Measurements from ENCODE around the gene CBR3. TPM values are rescaled to one million over a fixed set of nuclear protein-coding genes. Genes with fewer than 3 reads are reported as not detected.
A peak's percentile ranks its signal among the peaks of the same experiment; 100 is the strongest.

Gene CBR3
- total and polyA plus RNA-seq, 2 of the 13 experiments (the other 11 are each of a cell fraction or from before 2014, with no cell fraction given), result not detected

DNA sequence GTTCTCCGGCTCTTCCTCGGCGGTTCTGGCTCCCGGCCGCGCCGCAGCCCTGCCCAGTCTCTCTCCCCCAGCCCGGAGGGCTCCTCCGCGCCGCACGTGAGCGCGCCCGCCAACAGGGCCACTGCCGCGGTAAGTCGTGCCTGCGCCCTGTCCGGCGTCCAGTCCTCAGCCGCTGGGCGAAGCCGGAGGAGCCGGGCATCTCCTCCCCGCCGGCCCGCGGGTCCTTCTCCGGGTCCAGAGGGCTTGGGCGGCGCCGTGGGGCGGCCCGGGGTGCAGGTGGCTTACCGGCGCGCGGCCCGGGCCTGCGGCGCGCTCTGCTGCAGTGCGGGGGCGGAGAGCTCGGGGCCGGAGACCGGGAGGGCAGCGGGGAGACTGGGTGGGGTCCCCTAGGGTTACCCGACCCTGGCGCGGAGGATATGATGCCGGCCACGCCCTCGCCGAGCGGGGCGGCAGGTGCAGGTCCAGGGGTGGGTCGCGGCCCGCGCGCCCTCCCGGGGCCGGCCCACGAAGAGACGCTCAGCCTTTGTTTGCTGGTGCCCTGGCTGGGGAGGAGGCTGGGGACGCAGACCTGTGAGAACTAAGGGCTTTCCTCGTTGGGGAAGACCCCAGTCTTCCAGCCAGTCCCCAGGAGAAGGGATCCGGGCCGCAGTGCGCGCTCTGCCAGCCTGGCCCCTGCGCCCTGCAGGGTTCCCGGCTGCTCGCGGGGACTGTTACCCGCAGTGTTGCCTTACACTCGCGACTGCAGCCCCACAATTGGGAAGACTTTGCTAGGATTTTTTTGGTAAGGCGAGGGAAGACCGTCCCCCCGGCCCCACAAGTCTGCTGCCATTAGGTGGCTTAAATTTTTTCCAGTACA is 22.2 kb downstream of the CBR3 start, which contains the start of gene DOP1B (continued):
- TF ChIP-seq HDAC1 (CRISPR knock-in tag; IDR thresholded peaks at IDR 0.05), result peak; percentile 63; the same call in 1 of the 2 replicates
- TF ChIP-seq ZNF33B (CRISPR knock-in tag; IDR thresholded peaks at IDR 0.05), result no peak
- TF ChIP-seq E2F5 (CRISPR knock-in tag; conservative IDR thresholded peaks at IDR 0.05), result no peak
- TF ChIP-seq SMAD3 (CRISPR knock-in tag; IDR thresholded peaks at IDR 0.05), result no peak
- TF ChIP-seq ZMYM3 (CRISPR knock-in tag; IDR thresholded peaks at IDR 0.05), result no peak
- no peak for TF ChIP-seq ZNF205 (CRISPR knock-in tag; IDR thresholded peaks at IDR 0.05)
- TF ChIP-seq NR2F1 (CRISPR knock-in tag; IDR thresholded peaks at IDR 0.05), result no peak
- no peak for TF ChIP-seq IKZF4 (CRISPR knock-in tag; IDR thresholded peaks at IDR 0.05; ENCODE audit: borderline replicate concordance, low read depth, not compliant biosample characterization)
- peak; percentile 41; the same call in 1 of the 2 replicates for TF ChIP-seq MXD1 (CRISPR knock-in tag; IDR thresholded peaks at IDR 0.05)
- TF ChIP-seq HNF4A (CRISPR knock-in tag; IDR thresholded peaks at IDR 0.05), result no peak
- TF ChIP-seq ARID2 (CRISPR knock-in tag; IDR thresholded peaks at IDR 0.05; ENCODE audit: borderline replicate concordance), result 0 out of 2 replicates have a peak, but pooled peaks have one; percentile 26
- peak; percentile 70 for TF ChIP-seq MEIS1 (CRISPR knock-in tag; IDR thresholded peaks at IDR 0.05; ENCODE audit: borderline replicate concordance)
- TF ChIP-seq GLI4 (CRISPR knock-in tag; IDR thresholded peaks at IDR 0.05; ENCODE audit: borderline replicate concordance), result no peak
- no peak for TF ChIP-seq RBM39 (IDR thresholded peaks at IDR 0.05; ENCODE audit: low read depth, low read length, poor library complexity, severe bottlenecking)
- TF ChIP-seq KDM5B (CRISPR knock-in tag; IDR thresholded peaks at IDR 0.05; ENCODE audit: borderline replicate concordance), result no peak; the same call in 1 of the 2 replicates
- no peak for TF ChIP-seq JUNB (CRISPR knock-in tag; IDR thresholded peaks at IDR 0.05; ENCODE audit: borderline replicate concordance)
- TF ChIP-seq ZNF776 (CRISPR knock-in tag; IDR thresholded peaks at IDR 0.05), result 0 out of 2 replicates have a peak, but pooled peaks have one; percentile 53
- TF ChIP-seq, protein P1, sequence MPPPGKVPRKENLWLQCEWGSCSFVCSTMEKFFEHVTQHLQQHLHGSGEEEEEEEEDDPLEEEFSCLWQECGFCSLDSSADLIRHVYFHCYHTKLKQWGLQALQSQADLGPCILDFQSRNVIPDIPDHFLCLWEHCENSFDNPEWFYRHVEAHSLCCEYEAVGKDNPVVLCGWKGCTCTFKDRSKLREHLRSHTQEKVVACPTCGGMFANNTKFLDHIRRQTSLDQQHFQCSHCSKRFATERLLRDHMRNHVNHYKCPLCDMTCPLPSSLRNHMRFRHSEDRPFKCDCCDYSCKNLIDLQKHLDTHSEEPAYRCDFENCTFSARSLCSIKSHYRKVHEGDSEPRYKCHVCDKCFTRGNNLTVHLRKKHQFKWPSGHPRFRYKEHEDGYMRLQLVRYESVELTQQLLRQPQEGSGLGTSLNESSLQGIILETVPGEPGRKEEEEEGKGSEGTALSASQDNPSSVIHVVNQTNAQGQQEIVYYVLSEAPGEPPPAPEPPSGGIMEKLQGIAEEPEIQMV (CRISPR knock-in tag; IDR thresholded peaks at IDR 0.05; ENCODE audit: low read depth), result no peak
- no peak for TF ChIP-seq ZNF496 (CRISPR knock-in tag; IDR thresholded peaks at IDR 0.05; ENCODE audit: insufficient replicate concordance)
- no peak for TF ChIP-seq ZNF282 (IDR thresholded peaks at IDR 0.05; ENCODE audit: partially characterized antibody)
- TF ChIP-seq ZNF572 (CRISPR knock-in tag; IDR thresholded peaks at IDR 0.05), result no peak
- no peak for TF ChIP-seq FOXM1 (CRISPR knock-in tag; IDR thresholded peaks at IDR 0.05)
- TF ChIP-seq ZNF143 (CRISPR knock-in tag; IDR thresholded peaks at IDR 0.05), result no peak
- peak; percentile 36; the same call in 1 of the 2 replicates for TF ChIP-seq KMT2A (CRISPR knock-in tag; IDR thresholded peaks at IDR 0.05)
- TF ChIP-seq, protein P2, sequence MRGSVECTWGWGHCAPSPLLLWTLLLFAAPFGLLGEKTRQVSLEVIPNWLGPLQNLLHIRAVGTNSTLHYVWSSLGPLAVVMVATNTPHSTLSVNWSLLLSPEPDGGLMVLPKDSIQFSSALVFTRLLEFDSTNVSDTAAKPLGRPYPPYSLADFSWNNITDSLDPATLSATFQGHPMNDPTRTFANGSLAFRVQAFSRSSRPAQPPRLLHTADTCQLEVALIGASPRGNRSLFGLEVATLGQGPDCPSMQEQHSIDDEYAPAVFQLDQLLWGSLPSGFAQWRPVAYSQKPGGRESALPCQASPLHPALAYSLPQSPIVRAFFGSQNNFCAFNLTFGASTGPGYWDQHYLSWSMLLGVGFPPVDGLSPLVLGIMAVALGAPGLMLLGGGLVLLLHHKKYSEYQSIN (CRISPR knock-in tag; IDR thresholded peaks at IDR 0.05; ENCODE audit: borderline replicate concordance), result no peak
- TF ChIP-seq RARA (CRISPR knock-in tag; IDR thresholded peaks at IDR 0.05), result no peak
